Measurements from ENCODE around the gene WDR38.
"Not testable (repeated sequence)": the region's sequence is repeated elsewhere in the genome, so short reads cannot be mapped to it uniquely, and the experiment has no call there.

WDR38 gene

DNA sequence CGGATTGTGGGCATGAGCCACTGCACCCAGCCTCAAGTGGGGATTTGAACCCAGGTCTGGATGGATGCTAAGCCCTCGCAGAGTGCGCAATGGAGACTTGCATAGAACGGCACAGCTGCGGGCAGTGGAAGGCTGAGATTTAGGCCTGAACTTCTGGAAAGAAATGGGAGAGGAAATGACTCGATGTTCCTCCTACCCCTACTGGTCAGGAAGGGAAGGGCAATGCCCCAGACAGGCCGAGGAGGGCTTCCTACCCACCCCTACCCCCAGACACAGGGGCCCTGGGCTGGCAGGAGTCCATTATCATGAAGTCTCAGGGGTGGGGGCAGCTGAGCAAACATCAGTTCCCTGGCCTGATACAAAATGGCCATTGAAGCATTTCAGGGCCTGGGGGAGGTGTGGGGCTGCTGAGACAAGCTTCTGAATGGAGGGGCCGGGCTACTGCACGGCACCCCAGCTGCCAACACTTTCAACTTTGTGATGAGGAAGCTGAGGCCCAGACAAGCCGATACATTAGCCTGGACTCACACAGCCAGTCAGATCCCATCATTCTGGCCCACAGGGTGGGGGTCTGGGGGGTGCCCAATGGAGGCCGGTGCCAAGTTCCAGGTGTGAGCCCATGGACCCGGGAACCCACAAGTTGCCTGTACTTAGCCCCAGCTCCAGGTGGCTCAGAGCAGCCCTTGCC, 13.5 kb upstream of the WDR38 start:
- TF ChIP-seq, protein P1, sequence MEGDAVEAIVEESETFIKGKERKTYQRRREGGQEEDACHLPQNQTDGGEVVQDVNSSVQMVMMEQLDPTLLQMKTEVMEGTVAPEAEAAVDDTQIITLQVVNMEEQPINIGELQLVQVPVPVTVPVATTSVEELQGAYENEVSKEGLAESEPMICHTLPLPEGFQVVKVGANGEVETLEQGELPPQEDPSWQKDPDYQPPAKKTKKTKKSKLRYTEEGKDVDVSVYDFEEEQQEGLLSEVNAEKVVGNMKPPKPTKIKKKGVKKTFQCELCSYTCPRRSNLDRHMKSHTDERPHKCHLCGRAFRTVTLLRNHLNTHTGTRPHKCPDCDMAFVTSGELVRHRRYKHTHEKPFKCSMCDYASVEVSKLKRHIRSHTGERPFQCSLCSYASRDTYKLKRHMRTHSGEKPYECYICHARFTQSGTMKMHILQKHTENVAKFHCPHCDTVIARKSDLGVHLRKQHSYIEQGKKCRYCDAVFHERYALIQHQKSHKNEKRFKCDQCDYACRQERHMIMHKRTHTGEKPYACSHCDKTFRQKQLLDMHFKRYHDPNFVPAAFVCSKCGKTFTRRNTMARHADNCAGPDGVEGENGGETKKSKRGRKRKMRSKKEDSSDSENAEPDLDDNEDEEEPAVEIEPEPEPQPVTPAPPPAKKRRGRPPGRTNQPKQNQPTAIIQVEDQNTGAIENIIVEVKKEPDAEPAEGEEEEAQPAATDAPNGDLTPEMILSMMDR (IDR thresholded peaks at IDR 0.05; ENCODE audit: low read depth, low read length, missing control alignments), result peak; percentile 78
- no peaks in the 10 kb centered on the region for H3K36me3 ChIP-seq (replicated peaks)
- in situ Hi-C loops (cut with HindIII; ENCODE audit: low pct_ligation_motif_present, low sequenced_read_pairs), result no loop called here
- H3K4me3 ChIP-seq (ENCODE audit: low read depth, low read length), result no peak overlapping the region
- no peak for DNase-seq
- no peaks in the 10 kb centered on the region for H3K27me3 ChIP-seq (replicated peaks)
- H3K27ac ChIP-seq, result no peak overlapping the region

DNA sequence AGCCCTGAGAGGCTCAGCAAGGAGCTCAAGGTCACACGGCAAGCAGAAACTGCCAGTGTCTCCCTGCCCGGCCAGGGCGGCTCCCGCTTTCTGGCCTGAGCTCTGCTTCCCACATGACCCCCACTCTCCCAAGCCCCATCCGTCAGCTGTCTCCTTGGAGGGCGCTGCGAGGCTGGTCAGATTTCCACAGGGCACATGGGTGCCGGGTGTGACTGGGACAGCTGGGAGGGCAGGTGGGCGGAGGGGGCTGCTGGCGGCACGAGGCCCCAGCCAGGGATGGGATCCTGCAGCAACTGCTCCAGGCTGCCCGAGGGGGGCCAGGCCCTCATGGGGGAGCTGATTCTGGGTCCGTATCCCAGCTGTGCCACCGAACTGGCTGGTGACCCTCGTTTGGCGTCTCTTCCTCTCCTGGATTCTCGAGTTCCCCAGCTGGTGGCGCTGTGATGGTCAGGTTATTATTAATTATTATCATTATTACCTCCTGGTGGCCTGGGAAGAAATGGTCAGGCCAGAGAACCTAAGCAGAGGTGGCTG, 12.9 kb upstream of the WDR38 start:
- Histone ChIP-seq H3K4me3 (ENCODE audit: low read depth, low read length) (no peak overlapping the region), H3K36me3 (replicated peaks) (no peaks in the 10 kb centered on the region), H3K27me3 (replicated peaks) (no peaks in the 10 kb centered on the region), H3K27ac (no peak overlapping the region)
- TF ChIP-seq, protein P1 (IDR thresholded peaks at IDR 0.05; ENCODE audit: low read depth, low read length, missing control alignments), result peak; percentile 73
- in situ Hi-C loops (cut with HindIII; ENCODE audit: low pct_ligation_motif_present, low sequenced_read_pairs), result no loop called here
- no peak for DNase-seq

DNA sequence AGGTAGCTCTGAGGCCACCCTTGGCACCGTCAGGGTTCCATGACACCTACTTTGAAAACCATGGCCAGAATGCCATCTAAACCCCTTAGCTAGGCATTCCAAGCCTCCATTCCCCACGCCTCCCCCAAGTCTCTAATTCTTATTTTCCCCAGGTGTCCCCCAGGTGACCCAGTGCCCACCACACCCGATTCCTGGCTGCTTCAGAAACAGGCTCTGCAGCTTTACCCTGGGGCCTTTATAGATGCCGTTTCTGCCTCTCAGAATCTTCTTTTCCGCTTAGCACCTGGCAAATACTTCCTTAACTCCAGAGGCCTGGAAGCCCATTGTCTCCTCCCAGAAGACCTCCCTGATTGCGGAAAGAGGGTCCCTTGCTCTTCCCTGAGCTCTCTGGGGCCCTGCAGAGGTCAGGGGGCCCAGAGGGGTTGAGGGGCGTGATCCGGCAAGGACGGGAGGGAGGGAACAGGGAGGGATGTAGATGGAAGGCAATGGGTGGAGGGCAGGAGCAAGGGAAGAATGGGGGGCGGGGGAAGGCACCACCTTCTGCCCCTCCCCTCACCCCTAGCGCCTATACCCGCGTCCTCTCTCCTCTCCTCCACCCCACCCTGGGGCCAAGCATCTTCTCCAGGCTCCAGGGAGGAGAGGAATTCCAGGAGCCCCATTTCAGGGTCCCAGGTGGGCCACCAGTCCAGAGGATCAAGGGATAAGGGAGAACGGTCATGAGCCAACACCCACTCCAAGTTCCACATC, 12.0 kb upstream of the WDR38 start:
- in situ Hi-C loops (cut with HindIII; ENCODE audit: low pct_ligation_motif_present, low sequenced_read_pairs), result no loop called here
- DNase-seq, result no peak
- Histone ChIP-seq H3K4me3 (ENCODE audit: low read depth, low read length) (no peak overlapping the region), H3K36me3 (replicated peaks) (no peaks in the 10 kb centered on the region), H3K27me3 (replicated peaks) (no peaks in the 10 kb centered on the region), H3K27ac (no peak overlapping the region)
- TF ChIP-seq, protein P1 (IDR thresholded peaks at IDR 0.05; ENCODE audit: low read depth, low read length, missing control alignments), result no peak

DNA sequence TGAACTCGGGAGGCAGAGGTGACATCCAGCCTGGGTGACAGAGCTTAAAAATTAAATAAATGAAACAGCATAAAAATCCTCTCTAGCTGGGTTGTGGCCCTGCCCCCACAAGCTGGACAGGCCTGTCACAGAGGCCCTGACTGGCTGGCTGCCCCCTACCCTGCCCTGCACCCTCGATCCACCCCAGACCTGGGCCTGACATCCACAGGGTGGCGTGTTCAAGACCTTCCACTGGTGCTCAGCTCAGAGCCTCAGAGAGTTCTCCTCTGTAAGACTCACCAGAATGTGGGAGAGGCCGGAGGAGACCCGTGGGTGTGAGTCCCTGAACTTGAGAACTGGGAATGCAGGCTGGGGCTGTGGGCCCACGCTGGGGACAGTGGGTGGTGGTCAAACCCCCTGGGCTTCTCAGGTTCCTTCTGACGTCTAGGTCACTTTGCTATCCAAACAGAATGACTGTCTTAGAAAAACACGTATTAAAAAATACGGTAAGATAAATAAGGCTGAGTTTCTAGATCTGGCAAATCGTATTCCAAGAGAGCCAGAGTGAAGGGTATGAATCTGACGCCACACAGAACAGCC, 9.7 kb upstream of the WDR38 start:
- no peaks in the 10 kb centered on the region for H3K36me3 ChIP-seq (replicated peaks)
- in situ Hi-C loops (cut with HindIII; ENCODE audit: low pct_ligation_motif_present, low sequenced_read_pairs), result no loop called here
- DNase-seq, result peak; percentile 80
- H3K27ac ChIP-seq, result peak overlapping the region; percentile 24
- H3K4me3 ChIP-seq (ENCODE audit: low read depth, low read length), result no peak overlapping the region
- H3K27me3 ChIP-seq (replicated peaks), result no peaks in the 10 kb centered on the region
- TF ChIP-seq, protein P1 (IDR thresholded peaks at IDR 0.05; ENCODE audit: low read depth, low read length, missing control alignments), result no peak

DNA sequence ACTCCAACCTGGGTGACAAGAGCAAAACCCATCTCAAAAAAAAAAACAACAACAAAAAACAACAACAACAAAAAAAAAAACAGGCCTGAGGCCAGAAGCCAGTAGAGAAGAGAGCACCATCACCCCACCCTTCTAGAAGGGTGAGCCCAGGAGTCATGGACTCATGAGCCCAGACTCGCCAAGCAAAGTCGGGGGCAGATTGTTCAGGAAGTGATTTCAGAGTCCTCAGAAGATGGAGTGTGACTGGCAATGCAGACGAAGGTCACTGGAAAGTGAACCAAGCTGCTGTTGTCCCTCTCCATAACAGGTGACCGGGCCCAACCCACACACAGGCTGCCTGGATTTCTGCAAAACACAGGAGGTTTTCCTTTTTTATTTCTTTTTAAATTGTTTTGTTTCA, 9.0 kb upstream of the WDR38 start:
- no peaks in the 10 kb centered on the region for H3K36me3 ChIP-seq (replicated peaks)
- H3K4me3 ChIP-seq (ENCODE audit: low read depth, low read length), result no peak overlapping the region
- no peak for DNase-seq
- no peaks in the 10 kb centered on the region for H3K27me3 ChIP-seq (replicated peaks)
- no peak overlapping the region for H3K27ac ChIP-seq
- in situ Hi-C loops (cut with HindIII; ENCODE audit: low pct_ligation_motif_present, low sequenced_read_pairs), result no loop called here
- TF ChIP-seq, protein P1 (IDR thresholded peaks at IDR 0.05; ENCODE audit: low read depth, low read length, missing control alignments), result no peak

- H3K36me3 ChIP-seq (replicated peaks); DNase-seq; H3K4me3 ChIP-seq (ENCODE audit: low read depth, low read length); in situ Hi-C loops (cut with HindIII; ENCODE audit: low pct_ligation_motif_present, low sequenced_read_pairs); H3K27ac ChIP-seq; H3K27me3 ChIP-seq (replicated peaks): not testable (repeated sequence)
These were observed 6.8 kb upstream of the WDR38 start for GRCh38 chr9:124846467-124846866.

Data from brain microvascular endothelial cell (primary cell).